Measurements from ENCODE around the gene PUS7.
A peak's percentile ranks its signal among the peaks of the same experiment; 100 is the strongest.

- TF ChIP-seq TAF1 (IDR thresholded peaks at IDR 0.05; ENCODE audit: low read depth, low read length) (no peak), EZH2 (IDR thresholded peaks at IDR 0.05; ENCODE audit: low read depth, low read length, severe bottlenecking) (no peak), CTCF (IDR thresholded peaks at IDR 0.05; ENCODE audit: control extremely low read depth in 1 of 3, insufficient read depth in 1 of 3, low read depth in 1 of 3, low read length in 3 of 3) (peak in 2 of 3 experiments; percentile 26 to 37; a peak in 3 of 4 replicates), JUN (IDR thresholded peaks at IDR 0.05; ENCODE audit: low read depth, low read length) (no peak), ATF2 (IDR thresholded peaks at IDR 0.05; ENCODE audit: low read length) (no peak), POLR2A (IDR thresholded peaks at IDR 0.05; ENCODE audit: control extremely low read depth in 1 of 2, low read depth in 2 of 2, low read length in 2 of 2) (no peak), EP300 (IDR thresholded peaks at IDR 0.05; ENCODE audit: borderline replicate concordance in 1 of 2, low read depth in 2 of 2, low read length in 2 of 2) (no peak), SIN3A (conservative IDR thresholded peaks at IDR 0.05 in 1 of 2, IDR thresholded peaks at IDR 0.05 in 1 of 2; ENCODE audit: low read depth in 1 of 2, low read length in 2 of 2) (no peak), SP2 (IDR thresholded peaks at IDR 0.05; ENCODE audit: low read length) (no peak), RFX5 (IDR thresholded peaks at IDR 0.05; ENCODE audit: borderline replicate concordance, low read depth, low read length) (no peak), YY1 (IDR thresholded peaks at IDR 0.05; ENCODE audit: low read depth, low read length) (peak; percentile 59), GABPA (IDR thresholded peaks at IDR 0.05; ENCODE audit: borderline replicate concordance, insufficient read depth, low read length) (no peak), TEAD4 (IDR thresholded peaks at IDR 0.05; ENCODE audit: low read depth, low read length) (no peak), CREB1 (IDR thresholded peaks at IDR 0.05) (no peak)
These were observed 92.1 kb downstream of the PUS7 start for GRCh38 chr7:105429746-105430612.
